SKM-1 (cell line): ENCODE results near the gene ADRB2.
"Not testable (repeated sequence)": the region's sequence is repeated elsewhere in the genome, so short reads cannot be mapped to it uniquely, and the experiment has no call there.

ENCODE experiments used
- DNase-seq: peaks from one replicate; lab custom pipeline; 2025; ENCODE audit not compliant: unreplicated experiment; lab: John Stamatoyannopoulos, UW

ADRB2 gene

GRCh38 chr5:148855249-148856008 is 29.0 kb downstream of the ADRB2 start:
- DNase-seq: no peak

GRCh38 chr5:148856009-148856367 is 29.6 kb downstream of the ADRB2 start:
- DNase-seq: no peak

GRCh38 chr5:148856424-148856823 is 30.0 kb downstream of the ADRB2 start:
- DNase-seq: no peak

- no peak for DNase-seq
These were observed 31.1 kb downstream of the ADRB2 start for GRCh38 chr5:148857474-148857873.

- DNase-seq: no peak
These were observed 31.7 kb downstream of the ADRB2 start for GRCh38 chr5:148858106-148858505.

GRCh38 chr5:148858547-148858946 is 32.1 kb downstream of the ADRB2 start:
- DNase-seq: no peak

- peak; percentile 78 for DNase-seq
These were observed 33.3 kb downstream of the ADRB2 start for GRCh38 chr5:148859703-148860102.

GRCh38 chr5:148860599-148860998 is 34.2 kb downstream of the ADRB2 start:
- DNase-seq: no peak

GRCh38 chr5:148861088-148861487 is 34.7 kb downstream of the ADRB2 start:
- DNase-seq: no peak

- DNase-seq: no peak
These were observed 35.3 kb downstream of the ADRB2 start for GRCh38 chr5:148861696-148862095.

GRCh38 chr5:148864113-148864841 is 37.9 kb downstream of the ADRB2 start:
- DNase-seq: no peak

- no peak for DNase-seq
These were observed 39.6 kb downstream of the ADRB2 start for GRCh38 chr5:148866024-148866423.

GRCh38 chr5:148873120-148873519 is 46.7 kb downstream of the ADRB2 start:
- DNase-seq: no peak

- no peak for DNase-seq
These were observed 47.5 kb downstream of the ADRB2 start for GRCh38 chr5:148873690-148874485.

GRCh38 chr5:148875205-148875875 is 48.9 kb downstream of the ADRB2 start:
- no peak for DNase-seq

GRCh38 chr5:148877436-148877835 is 51.0 kb downstream of the ADRB2 start:
- DNase-seq: not testable (repeated sequence)
